MCF 10A (cell line): ENCODE results near the gene VPS26C. TPM values are rescaled to one million over a fixed set of nuclear protein-coding genes. Genes with fewer than 3 reads are reported as not detected.
"Not testable (repeated sequence)": the region's sequence is repeated elsewhere in the genome, so short reads cannot be mapped to it uniquely, and the experiment has no call there.

Experiments used
- BruUV-seq: library from RNA; stranded (reverse); fragments of 400-500 nt; replicated peaks from 2 replicates; lab custom pipeline; 2021; lab: Mats Ljungman, UMichigan
- CTCF ChIA-PET: fragments of 300-600 bp; sonication (Branson Sonifier 250); formaldehyde crosslinking; extraction: SDS; loops from one replicate; lab custom pipeline; 2021; ENCODE audit warnings: antibody characterized with exemption, inconsistent platforms; lab: Yijun Ruan, JAX
- POLR2A ChIA-PET: fragments of 300-600, 350-650 bp; sonication (Branson Sonifier 250); formaldehyde crosslinking; extraction: SDS; loops from one replicate; lab custom pipeline; 2020; ENCODE audit warnings: antibody characterized with exemption, inconsistent platforms; lab: Yijun Ruan, JAX
- DNase-seq: peaks from one replicate; pipeline ENCODE4 v3.0.0-alpha.2; 2018; ENCODE audit not compliant: unreplicated experiment
- H3K27ac Mint-ChIP-seq: one replicate; pipeline ENCODE4 v1.8.0; 2022; ENCODE audit warnings: mild to moderate bottlenecking, low read depth, mixed read lengths; ENCODE audit not compliant: unreplicated experiment
- H3K27me3 Mint-ChIP-seq: one replicate; pipeline ENCODE4 v1.8.0; 2022; ENCODE audit warnings: mixed read lengths; ENCODE audit not compliant: insufficient read depth, unreplicated experiment
- H3K36me3 Mint-ChIP-seq: one replicate; pipeline ENCODE4 v1.8.0; 2022; ENCODE audit warnings: mild to moderate bottlenecking, moderate library complexity, mixed read lengths; ENCODE audit not compliant: insufficient read depth, unreplicated experiment
- H3K4me1 Mint-ChIP-seq: one replicate; pipeline ENCODE4 v1.8.0; 2022; ENCODE audit warnings: mixed read lengths; ENCODE audit not compliant: insufficient read depth, unreplicated experiment
- H3K4me3 Mint-ChIP-seq: one replicate; pipeline ENCODE4 v1.8.0; 2022; ENCODE audit warnings: mild to moderate bottlenecking, moderate library complexity, mixed read lengths; ENCODE audit not compliant: unreplicated experiment
- H3K9me3 Mint-ChIP-seq: one replicate; pipeline ENCODE4 v1.8.0; 2022; ENCODE audit warnings: mixed read lengths; ENCODE audit not compliant: unreplicated experiment
- CTCF ChIP-seq: fragments of 200-600 bp; IDR thresholded peaks from one replicate; pipeline ENCODE4 v1.8.0; 2022; ENCODE audit warnings: antibody characterized with exemption, mild to moderate bottlenecking; ENCODE audit not compliant: unreplicated experiment
- intact Hi-C: fragments of 100-400 bp; cut with micrococcal nuclease; formaldehyde crosslinking; loops from 2 replicates; pipeline ENCODE4 v1.14.1; 2022
- total RNA-seq: library from RNA; stranded (reverse); gene quantifications from 2 replicates; pipeline ENCODE4 v1.2.3, GENCODE V29; 2022

Gene VPS26C
- total RNA-seq, 1 experiment from 2014 or later: 38.5 TPM

GRCh38 chr21:37281993-37282392, 14.9 kb upstream of the VPS26C start:
- CTCF ChIA-PET: no interaction called here
- no peaks in the 10 kb centered on the region for H3K36me3 Mint-ChIP-seq
- H3K9me3 Mint-ChIP-seq: no peaks in the 10 kb centered on the region
- DNase-seq: no peak
- no peak for TF ChIP-seq CTCF
- intact Hi-C loops: no loop called here
- no peak overlapping the region for H3K4me3 Mint-ChIP-seq
- BruUV-seq: no TSS peak
- no peak overlapping the region for H3K27ac Mint-ChIP-seq
- no peaks in the 10 kb centered on the region for H3K4me1 Mint-ChIP-seq
- POLR2A ChIA-PET: interaction anchor here (0.6 kb wide), 1 partner anchor 118 kb away, joined by 3 read pairs; no protein-coding TSS in a partner anchor
- H3K27me3 Mint-ChIP-seq: no peaks in the 10 kb centered on the region

GRCh38 chr21:37281579-37281978, 14.4 kb upstream of the VPS26C start:
- intact Hi-C loops: no loop called here
- H3K27ac Mint-ChIP-seq: no peak overlapping the region
- no peaks in the 10 kb centered on the region for H3K4me1 Mint-ChIP-seq
- POLR2A ChIA-PET: interaction anchor here (0.6 kb wide), 1 partner anchor 119 kb away, joined by 3 read pairs; no protein-coding TSS in a partner anchor
- CTCF ChIA-PET: interaction anchor here (0.6 kb wide), 1 partner anchor 44 kb away, joined by 3 read pairs; no protein-coding TSS in a partner anchor
- no peak for DNase-seq
- no peaks in the 10 kb centered on the region for H3K36me3 Mint-ChIP-seq
- TF ChIP-seq CTCF: no peak
- BruUV-seq: no TSS peak
- no peak overlapping the region for H3K4me3 Mint-ChIP-seq
- no peaks in the 10 kb centered on the region for H3K27me3 Mint-ChIP-seq
- no peaks in the 10 kb centered on the region for H3K9me3 Mint-ChIP-seq

- CTCF ChIA-PET, H3K4me3 Mint-ChIP-seq, intact Hi-C loops, H3K9me3 Mint-ChIP-seq, POLR2A ChIA-PET, H3K27ac Mint-ChIP-seq, H3K4me1 Mint-ChIP-seq, BruUV-seq, H3K36me3 Mint-ChIP-seq, DNase-seq, H3K27me3 Mint-ChIP-seq: not testable (repeated sequence)
Measured at GRCh38 chr21:37279271-37279670, 12.1 kb upstream of the VPS26C start.

GRCh38 chr21:37278199-37278598, 11.1 kb upstream of the VPS26C start:
- H3K27ac Mint-ChIP-seq: no peak overlapping the region
- BruUV-seq: no TSS peak
- ChIA-PET POLR2A (no interaction called here), CTCF (no interaction called here)
- no peaks in the 10 kb centered on the region for H3K4me1 Mint-ChIP-seq
- intact Hi-C loops: no loop called here
- H3K27me3 Mint-ChIP-seq: no peaks in the 10 kb centered on the region
- no peaks in the 10 kb centered on the region for H3K36me3 Mint-ChIP-seq
- H3K4me3 Mint-ChIP-seq: no peak overlapping the region
- TF ChIP-seq CTCF: no peak
- DNase-seq: no peak
- no peaks in the 10 kb centered on the region for H3K9me3 Mint-ChIP-seq
